Liver (tissue), 9 donors: ENCODE measurements around the gene GRXCR2. TPM values are rescaled to one million over a fixed set of nuclear protein-coding genes. Genes with fewer than 3 reads are reported as not detected.

ENCODE experiments used
- DNase-seq: peaks from one replicate; pipeline ENCODE4 v3.0.0-alpha.2; 2017; ENCODE audit warnings: low spot score
- H3K27ac ChIP-seq, 2 donors: one replicate each; pipeline ENCODE4 v1.7.0; 2013; ENCODE audit warnings: inconsistent platforms in 2 of 2, low read length in 2 of 2, control low read depth in 1 of 2, low read depth in 1 of 2, mild to moderate bottlenecking in 1 of 2
- H3K27me3 ChIP-seq, 4 donors: one replicate each; pipeline versions ENCODE4 v1.6.1 to v1.7.0; 2013; ENCODE audit warnings: low read length in 3 of 4, inconsistent platforms in 1 of 4, mild to moderate bottlenecking in 1 of 4, moderate library complexity in 1 of 4; ENCODE audit not compliant: control insufficient read depth in 4 of 4, insufficient read depth in 4 of 4
- H3K36me3 ChIP-seq, 4 donors: one replicate each; pipeline versions ENCODE4 v1.6.1 to v1.7.0; 2013; ENCODE audit warnings: low read length in 3 of 4, mild to moderate bottlenecking in 3 of 4, low read depth in 1 of 4, moderate library complexity in 1 of 4; ENCODE audit not compliant: control insufficient read depth in 4 of 4, insufficient read depth in 3 of 4
- H3K4me1 ChIP-seq, 4 donors: one replicate each; pipeline versions ENCODE4 v1.6.1 to v1.7.0; 2013; ENCODE audit warnings: low read length in 3 of 4, mild to moderate bottlenecking in 3 of 4, moderate library complexity in 1 of 4; ENCODE audit not compliant: control insufficient read depth in 4 of 4, insufficient read depth in 4 of 4
- H3K4me3 ChIP-seq, 3 donors: one replicate each; pipeline versions ENCODE4 v1.6.1 to v1.7.0; 2013; ENCODE audit warnings: low read length in 3 of 3, control low read depth in 1 of 3, low read depth in 1 of 3, mild to moderate bottlenecking in 1 of 3
- H3K9ac ChIP-seq, 2 donors: one replicate each; pipeline ENCODE4 v1.7.0; 2013; ENCODE audit warnings: low read length in 2 of 2, mild to moderate bottlenecking in 2 of 2, moderate library complexity in 2 of 2, control low read depth in 1 of 2, low read depth in 1 of 2
- H3K9me3 ChIP-seq, 4 donors: one replicate each; pipeline versions ENCODE4 v1.6.1 to v1.7.0; 2013; ENCODE audit warnings: low read length in 3 of 4; ENCODE audit not compliant: control insufficient read depth in 4 of 4
- ATF3 ChIP-seq: IDR thresholded peaks from 2 replicates; pipeline ENCODE4 v1.6.1; 2016; ENCODE audit warnings: antibody characterized with exemption
- CTCF ChIP-seq: fragments of 150-350 bp; IDR thresholded peaks from 2 replicates; pipeline ENCODE4 v1.5.1; 2017; ENCODE audit warnings: improper control_type of control experiment, low read depth, low read length; ENCODE audit not compliant: missing input control
- EGR1 ChIP-seq, 2 donors: IDR thresholded peaks; 2 replicates each; pipeline ENCODE4 v1.6.1; 2016 to 2018; ENCODE audit warnings: antibody characterized with exemption in 2 of 2, low read depth in 2 of 2
- FOXA1 ChIP-seq: IDR thresholded peaks from 2 replicates; pipeline ENCODE4 v1.6.1; 2016; ENCODE audit warnings: antibody characterized with exemption
- FOXA2 ChIP-seq: IDR thresholded peaks from 2 replicates; pipeline ENCODE4 v1.6.1; 2016; ENCODE audit warnings: antibody characterized with exemption
- GABPA ChIP-seq, 2 donors: IDR thresholded peaks in 1 of 2; conservative IDR thresholded peaks in 1 of 2; 2 replicates each; pipeline ENCODE4 v1.6.1; 2016; ENCODE audit warnings: antibody characterized with exemption in 2 of 2, mild to moderate bottlenecking in 1 of 2, moderate library complexity in 1 of 2
- HNF4A ChIP-seq, 2 donors: conservative IDR thresholded peaks; 2 replicates each; pipeline ENCODE4 v1.6.1; 2016; ENCODE audit warnings: antibody characterized with exemption in 2 of 2, mild to moderate bottlenecking in 2 of 2
- HNF4G ChIP-seq: IDR thresholded peaks from 2 replicates; pipeline ENCODE4 v1.6.1; 2016; ENCODE audit warnings: antibody characterized with exemption
- JUND ChIP-seq, 2 donors: IDR thresholded peaks; 2 replicates each; pipeline ENCODE4 v1.6.1; 2016; ENCODE audit warnings: antibody characterized with exemption in 2 of 2
- MAX ChIP-seq: IDR thresholded peaks from 2 replicates; pipeline ENCODE4 v1.6.1; 2016; ENCODE audit warnings: antibody characterized with exemption
- NR2F2 ChIP-seq: IDR thresholded peaks from 2 replicates; pipeline ENCODE4 v1.6.1; 2016; ENCODE audit warnings: antibody characterized with exemption
- RAD21 ChIP-seq, 2 donors: IDR thresholded peaks; 2 replicates each; pipeline ENCODE4 v1.6.1; 2016; ENCODE audit warnings: antibody characterized with exemption in 2 of 2, mild to moderate bottlenecking in 2 of 2
- REST ChIP-seq: IDR thresholded peaks from 2 replicates; pipeline ENCODE4 v1.6.1; 2016; ENCODE audit warnings: antibody characterized with exemption, mild to moderate bottlenecking
- RXRA ChIP-seq, 2 donors: IDR thresholded peaks; 2 replicates each; pipeline ENCODE4 v1.6.1; 2017 to 2018; ENCODE audit warnings: antibody characterized with exemption in 2 of 2, mild to moderate bottlenecking in 1 of 2
- SP1 ChIP-seq: IDR thresholded peaks from 2 replicates; pipeline ENCODE4 v1.6.1; 2018; ENCODE audit warnings: antibody characterized with exemption, mild to moderate bottlenecking
- TAF1 ChIP-seq: conservative IDR thresholded peaks from 2 replicates; pipeline ENCODE4 v1.6.1; 2016; ENCODE audit warnings: antibody characterized with exemption, mild to moderate bottlenecking
- YY1 ChIP-seq: IDR thresholded peaks from 2 replicates; pipeline ENCODE4 v1.6.1; 2016; ENCODE audit warnings: antibody characterized with exemption, mild to moderate bottlenecking
- ZBTB33 ChIP-seq: IDR thresholded peaks from 2 replicates; pipeline ENCODE4 v1.6.1; 2016; ENCODE audit warnings: antibody characterized with exemption
- WGBS: extraction: QIAGEN DNeasy Blood & Tissue Kit; methylation state at CpG from one replicate; pipeline ENCODE4 v1.1.7; 2013; 5-methylcytosine and 5-hydroxymethylcytosine counted together
- polyA plus RNA-seq, 2 donors: library from polyadenylated mRNA; stranded (reverse) in 1 of 2; unstranded in 1 of 2; fragments of 200-250 nt in 1 of 2; fragments of >200 nt in 1 of 2; fragmentation: Nextera tagmentation in 1 of 2; extraction: Ambion mirVana in 1 of 2; gene quantifications; one replicate each; pipeline versions ENCODE4 v1.2.1 to v1.2.3, GENCODE V29; 2013 to 2015
- total RNA-seq, 2 donors: library from RNA; depleted of rRNA; stranded (reverse); fragments of >200 nt; gene quantifications; one replicate each; pipeline ENCODE4 v1.2.3, GENCODE V29; 2014
- donor health status: healthy.
- donor health status: healthy.
- donor health status: healthy.
- donor health status: healthy.
- donor health status: healthy.

The GRXCR2 gene
- total and polyA plus RNA-seq, 4 donors, result not detected

GRCh38 chr5:145824040-145824439 is 48.8 kb downstream of the GRXCR2 start:
- TF ChIP-seq REST (no peak), ATF3 (no peak), NR2F2 (no peak), MAX (no peak), FOXA1 (no peak), ZBTB33 (no peak), CTCF (no peak), SP1 (no peak), TAF1 (no peak), HNF4G (no peak), GABPA (IDR thresholded peaks at IDR 0.05 in 1 of 2, conservative IDR thresholded peaks at IDR 0.05 in 1 of 2) (no peak), JUND (IDR thresholded peaks at IDR 0.05) (no peak), RAD21 (IDR thresholded peaks at IDR 0.05) (no peak), HNF4A (conservative IDR thresholded peaks at IDR 0.05) (no peak), FOXA2 (no peak), EGR1 (IDR thresholded peaks at IDR 0.05; ENCODE audit: low read depth in 2 of 2) (no peak), RXRA (IDR thresholded peaks at IDR 0.05) (no peak), YY1 (no peak)
- H3K36me3 ChIP-seq, result no peaks in the 10 kb centered on the region
- no peak overlapping the region for H3K27ac ChIP-seq
- no peaks in the 10 kb centered on the region for H3K27me3 ChIP-seq
- H3K4me1 ChIP-seq, result peaks cover 7 to 11% (median 10%) of the 10 kb centered on the region in 4 donors
- no peak overlapping the region for H3K4me3 ChIP-seq
- no peaks in the 10 kb centered on the region for H3K9me3 ChIP-seq
- DNase-seq, result no peak
- no peak overlapping the region for H3K9ac ChIP-seq
- WGBS, result 46% methylated on average over 4 of the region's 4 CpGs
